ENCODE data around the gene XIRP2. TPM values are rescaled to one million over a fixed set of nuclear protein-coding genes. Genes with fewer than 3 reads are reported as not detected.

XIRP2 gene
- total RNA-seq, 2 experiments from 2014 or later, result not detected

DNA sequence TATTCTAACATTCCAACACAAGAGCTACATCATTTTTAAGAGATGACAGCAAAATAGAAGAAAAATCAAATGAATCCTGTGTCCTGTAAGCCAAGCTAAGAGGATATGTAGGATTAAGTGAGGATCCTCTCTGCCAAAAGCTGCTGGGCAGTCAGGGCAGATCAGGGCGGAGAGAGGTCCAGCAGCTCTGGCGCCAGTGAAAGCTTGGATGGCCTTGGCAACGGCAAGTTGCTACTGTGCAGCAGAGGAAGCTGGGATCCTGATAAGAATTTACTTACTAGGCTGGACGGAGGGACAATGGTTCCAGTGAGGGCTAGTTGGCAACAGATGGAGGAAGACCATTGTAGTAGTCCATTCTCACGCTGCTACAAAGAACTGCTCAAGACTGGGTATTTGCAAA is 391.5 kb downstream of the XIRP2 start:
- H3K27ac Mint-ChIP-seq, result no peak overlapping the region
- peaks cover 7% of the 10 kb centered on the region for H3K27me3 Mint-ChIP-seq
- no peaks in the 10 kb centered on the region for H3K4me1 Mint-ChIP-seq

DNA sequence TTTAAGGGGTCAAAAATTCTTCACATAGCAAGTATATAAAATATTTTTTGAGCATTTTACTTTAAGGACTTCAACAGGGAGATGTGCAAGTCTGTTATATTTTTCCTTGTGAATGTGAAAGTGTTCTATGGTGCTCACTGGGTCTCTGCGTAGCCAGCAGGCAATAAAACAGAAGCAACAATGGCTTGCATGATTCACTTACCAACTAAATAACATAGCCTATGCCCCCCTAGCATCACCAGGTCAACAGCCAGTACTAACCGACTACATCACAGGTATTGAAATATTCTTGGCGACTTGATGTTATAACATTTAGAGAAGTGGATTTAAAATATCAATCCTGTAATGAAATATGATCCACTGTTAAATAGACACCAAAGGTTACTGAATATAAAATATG is 398.9 kb downstream of the XIRP2 start:
- Mint-ChIP-seq H3K4me1 (no peaks in the 10 kb centered on the region), H3K9me3 (no peaks in the 10 kb centered on the region), H3K4me3 (no peak overlapping the region), H3K27me3 (peaks cover 27% of the 10 kb centered on the region), H3K27ac (no peak overlapping the region), H3K36me3 (no peaks in the 10 kb centered on the region)
- no peak for DNase-seq

More for the DNA sequence above, 391.5 kb downstream of the XIRP2 start:
- no peak for DNase-seq
- Mint-ChIP-seq H3K36me3 (no peaks in the 10 kb centered on the region), H3K4me3 (no peak overlapping the region), H3K9me3 (no peaks in the 10 kb centered on the region)

DNA sequence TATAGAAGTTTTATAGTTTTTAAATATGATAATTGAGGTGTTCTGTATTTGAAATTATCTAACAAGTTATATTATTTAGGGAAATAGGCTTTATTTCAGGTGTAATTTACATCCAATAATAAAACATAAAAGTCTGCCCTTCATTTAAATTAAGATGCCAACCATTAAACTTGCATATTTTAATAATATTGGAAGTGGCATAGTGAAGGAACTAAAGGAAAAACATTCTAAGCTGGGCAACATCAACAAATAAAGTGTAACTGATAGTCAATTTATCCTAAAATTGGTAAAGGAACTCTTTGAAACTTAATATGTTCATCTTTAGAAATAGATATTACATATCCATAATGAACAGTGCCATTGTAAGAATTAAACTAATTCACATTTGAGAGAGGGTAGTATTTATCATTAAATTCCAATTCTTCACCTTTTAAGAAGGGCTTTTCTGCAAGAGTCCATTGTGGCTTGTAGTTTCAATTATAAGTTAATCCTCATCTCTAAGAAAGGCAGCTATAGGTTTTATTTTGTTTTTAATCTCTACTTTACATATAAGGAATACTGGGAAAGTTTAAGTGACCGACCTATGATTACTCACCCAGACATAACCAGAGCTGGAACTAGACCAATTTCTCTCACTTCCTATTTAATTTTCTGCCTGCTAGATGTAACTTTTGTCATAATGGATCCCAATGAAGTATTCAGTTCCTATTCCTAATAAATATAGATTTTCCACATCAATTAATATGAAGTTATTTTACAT is 401.6 kb downstream of the XIRP2 start:
- Mint-ChIP-seq H3K4me3 (no peak overlapping the region), H3K27ac (no peak overlapping the region)

DNA sequence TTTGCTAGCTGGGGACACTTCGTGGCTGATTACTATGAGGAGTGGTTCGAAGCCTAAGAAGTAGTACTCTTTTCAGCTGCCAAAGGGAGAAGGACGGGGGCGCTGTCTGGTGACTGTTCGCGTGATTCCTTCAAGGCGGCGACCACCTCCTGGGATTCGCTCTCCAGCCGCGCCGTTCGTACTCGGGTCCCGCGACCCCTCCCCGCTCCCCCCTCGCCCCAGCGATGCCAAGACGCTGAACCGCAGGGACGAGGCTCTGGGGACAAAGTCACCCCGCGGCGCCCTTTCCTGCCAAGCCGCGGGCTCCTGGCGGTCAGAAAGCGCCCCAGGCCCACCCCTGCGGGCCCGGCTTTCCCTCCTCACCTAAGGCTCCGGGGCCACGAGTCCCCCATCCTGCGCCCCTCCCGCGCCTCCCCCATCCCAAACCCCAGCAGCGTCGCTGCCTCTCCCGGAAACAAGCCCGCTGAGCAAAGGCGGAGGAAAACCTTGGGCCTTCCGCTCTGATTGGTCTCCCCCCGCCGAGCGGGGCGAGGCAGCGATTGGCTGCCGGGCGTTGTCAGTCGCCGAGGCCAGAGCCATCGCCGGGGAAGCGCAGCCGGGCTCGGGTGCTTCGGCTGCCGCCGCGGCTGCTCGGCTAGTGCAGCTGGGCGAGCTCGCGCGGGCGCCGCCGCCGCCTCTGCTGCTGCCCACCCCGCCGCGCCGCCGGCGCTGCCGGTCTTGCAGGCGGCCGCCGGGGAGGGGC is 404.3 kb downstream of the XIRP2 start, which contains the start of gene B3GALT1:
Gene B3GALT1, plus strand, starts transcription at position 572 of the 742 bp plus-strand sequence.
- Mint-ChIP-seq H3K27ac (no peak within 1 kb of the TSS), H3K9me3 (no peaks in the 10 kb centered on the region), H3K27me3 (peaks cover 55% of the 10 kb centered on the region), H3K4me1 (peaks cover 11% of the 10 kb centered on the region), H3K4me3 (peak within 1 kb of the TSS; percentile 67), H3K36me3 (no peaks in the 10 kb centered on the region)
- peak; percentile 78 for DNase-seq

More for the DNA sequence above, 401.6 kb downstream of the XIRP2 start:
- no peaks in the 10 kb centered on the region for H3K36me3 Mint-ChIP-seq
- H3K4me1 Mint-ChIP-seq, result peaks cover 11% of the 10 kb centered on the region
- no peak for DNase-seq
- H3K27me3 Mint-ChIP-seq, result peaks cover 38% of the 10 kb centered on the region
- H3K9me3 Mint-ChIP-seq, result no peaks in the 10 kb centered on the region

DNA sequence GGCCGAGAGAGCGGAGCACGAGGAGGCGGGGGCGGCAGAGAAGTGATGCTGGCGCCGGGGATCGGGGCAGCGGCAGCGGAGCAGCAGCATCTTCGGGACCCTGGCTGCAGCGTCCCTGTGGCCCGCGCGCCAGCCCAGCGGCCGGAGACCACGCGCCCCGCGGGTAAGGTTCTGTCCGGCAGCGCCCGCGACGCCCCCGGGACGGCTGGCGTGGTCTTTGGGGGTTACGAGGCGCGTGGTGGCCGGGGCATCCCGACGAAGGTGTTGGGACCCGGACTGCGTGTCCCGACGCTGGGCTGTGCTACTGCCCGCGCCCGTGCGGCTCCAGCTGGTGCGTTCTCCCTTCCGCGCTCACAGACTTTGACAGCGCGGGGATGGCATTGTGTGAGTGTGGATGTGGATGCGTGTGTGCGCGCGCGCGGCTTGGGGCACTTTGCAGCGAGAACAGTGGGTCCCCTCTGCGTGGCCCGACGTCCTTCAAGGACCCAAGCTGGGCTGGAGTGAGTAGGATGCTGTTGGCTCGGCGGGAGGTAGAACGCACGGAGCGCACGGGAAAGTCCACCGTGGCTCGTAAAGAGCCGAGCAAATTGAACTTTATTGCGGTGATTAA is 405.0 kb downstream of the XIRP2 start:
- no peak overlapping the region for H3K27ac Mint-ChIP-seq
- no peaks in the 10 kb centered on the region for H3K36me3 Mint-ChIP-seq
- peaks cover 61% of the 10 kb centered on the region for H3K27me3 Mint-ChIP-seq
- peak overlapping the region; percentile 67 for H3K4me3 Mint-ChIP-seq
- DNase-seq, result peak; percentile 8
- H3K4me1 Mint-ChIP-seq, result peaks cover 11% of the 10 kb centered on the region
- no peaks in the 10 kb centered on the region for H3K9me3 Mint-ChIP-seq

DNA sequence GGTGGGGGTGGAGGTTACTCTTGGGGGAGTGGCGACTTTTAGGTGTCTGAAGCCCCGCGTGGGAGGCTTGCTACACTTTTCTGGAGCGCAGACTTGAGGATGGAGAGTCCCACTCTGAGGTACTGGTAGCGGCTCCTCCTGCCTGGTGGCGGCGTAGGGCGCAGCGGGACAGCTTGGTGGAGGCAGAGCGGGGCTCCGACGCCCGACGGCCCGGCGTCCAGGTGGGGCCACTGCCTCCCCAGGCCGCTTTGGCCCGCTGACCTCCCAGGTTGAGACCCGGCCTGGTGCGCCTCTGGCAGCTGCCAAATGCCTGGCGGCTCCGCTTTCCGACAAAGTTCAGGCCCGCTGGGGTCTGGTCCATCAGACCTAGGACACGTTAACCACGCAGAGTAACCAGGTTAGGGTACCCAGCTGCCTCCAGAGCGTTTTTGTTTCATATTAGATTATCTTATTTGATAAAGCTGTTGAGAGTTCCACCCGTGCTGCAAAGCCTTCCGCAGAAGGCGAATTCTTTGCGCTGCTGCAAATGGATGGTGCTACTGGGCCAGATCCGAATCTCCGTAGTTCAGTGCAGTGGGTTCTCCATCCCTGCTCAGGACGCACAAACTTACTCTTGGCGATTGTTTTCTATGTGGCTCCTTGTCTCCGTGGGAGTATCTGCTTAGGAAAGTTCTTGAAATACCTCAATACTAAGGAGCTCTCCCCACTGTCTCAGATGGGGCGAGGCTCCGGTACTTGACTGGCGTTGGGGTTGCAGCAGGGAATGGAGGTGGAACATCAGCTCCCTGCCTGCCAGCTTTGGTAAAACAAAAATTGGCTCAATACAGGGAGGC is 405.9 kb downstream of the XIRP2 start:
- Mint-ChIP-seq H3K4me1 (peaks cover 11% of the 10 kb centered on the region), H3K27me3 (peaks cover 67% of the 10 kb centered on the region), H3K27ac (no peak overlapping the region), H3K4me3 (peak overlapping the region; percentile 67), H3K36me3 (no peaks in the 10 kb centered on the region), H3K9me3 (no peaks in the 10 kb centered on the region)
- DNase-seq, result no peak

DNA sequence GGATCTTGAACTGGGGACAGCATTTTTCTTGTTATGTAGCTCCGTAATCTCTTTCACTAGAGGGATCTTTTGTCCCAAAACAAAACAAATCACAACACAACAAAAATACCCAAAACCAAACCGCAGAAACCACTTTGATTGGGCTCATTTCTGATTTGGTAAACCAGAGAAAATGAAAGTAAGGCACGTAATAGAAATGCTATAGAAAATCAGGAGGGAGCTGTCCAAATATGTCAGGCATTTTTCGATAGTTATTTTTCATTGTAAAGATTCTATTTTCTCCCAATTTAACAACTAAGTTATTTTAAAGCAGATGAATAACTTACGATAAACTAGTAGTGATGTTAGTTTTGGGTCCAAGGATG is 406.5 kb downstream of the XIRP2 start:
- H3K9me3 Mint-ChIP-seq, result no peaks in the 10 kb centered on the region
- DNase-seq, result no peak
- H3K4me1 Mint-ChIP-seq, result peaks cover 11% of the 10 kb centered on the region
- peak overlapping the region; percentile 47 for H3K4me3 Mint-ChIP-seq
- no peaks in the 10 kb centered on the region for H3K36me3 Mint-ChIP-seq
- peaks cover 67% of the 10 kb centered on the region for H3K27me3 Mint-ChIP-seq
- no peak overlapping the region for H3K27ac Mint-ChIP-seq

DNA sequence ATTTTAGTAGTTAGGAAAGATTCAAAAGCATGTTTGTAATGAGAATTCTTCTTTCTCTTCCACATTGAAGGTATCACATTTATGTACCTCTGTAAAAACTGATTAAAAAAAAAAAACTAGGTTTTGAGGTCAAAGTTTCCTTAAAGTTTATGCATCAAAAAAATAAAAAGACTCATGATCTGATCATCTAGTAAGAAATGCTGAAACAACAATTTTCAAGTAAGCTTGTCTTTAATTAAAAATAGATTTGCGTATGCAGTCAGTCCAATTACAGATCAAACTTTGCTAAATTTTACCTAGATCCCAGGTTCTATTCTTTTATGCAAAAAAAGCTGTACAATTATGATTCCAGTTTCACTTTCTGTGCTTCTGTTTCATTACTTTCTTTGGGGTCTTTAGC is 409.0 kb downstream of the XIRP2 start:
- no peaks in the 10 kb centered on the region for H3K9me3 Mint-ChIP-seq
- H3K4me3 Mint-ChIP-seq, result no peak overlapping the region
- DNase-seq, result no peak
- H3K4me1 Mint-ChIP-seq, result peaks cover 11% of the 10 kb centered on the region
- H3K27me3 Mint-ChIP-seq, result peaks cover 52% of the 10 kb centered on the region
- no peaks in the 10 kb centered on the region for H3K36me3 Mint-ChIP-seq
- no peak overlapping the region for H3K27ac Mint-ChIP-seq

DNA sequence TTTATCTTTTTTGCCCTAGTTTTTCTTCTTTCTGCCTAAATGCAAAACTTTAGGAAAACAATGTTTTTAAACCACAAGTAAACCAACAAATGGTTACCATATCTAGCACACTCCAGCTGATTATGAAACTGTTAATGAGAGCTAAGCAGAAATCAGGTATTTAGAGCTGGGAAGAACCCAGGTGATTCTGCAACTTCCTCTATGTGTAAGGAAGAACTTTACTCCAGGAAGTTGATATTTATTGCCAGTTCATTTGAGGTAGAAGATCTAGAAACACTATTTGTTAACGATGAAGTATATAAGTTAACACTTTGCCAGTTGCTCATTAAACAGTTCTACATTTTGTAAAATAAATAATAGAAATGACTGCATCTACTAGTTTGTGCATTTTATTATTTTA is 409.7 kb downstream of the XIRP2 start:
- Mint-ChIP-seq H3K4me3 (no peak overlapping the region), H3K27ac (no peak overlapping the region), H3K36me3 (no peaks in the 10 kb centered on the region), H3K4me1 (peaks cover 11% of the 10 kb centered on the region), H3K27me3 (peaks cover 50% of the 10 kb centered on the region), H3K9me3 (no peaks in the 10 kb centered on the region)
- DNase-seq, result no peak

All from activated naive CD8-positive, alpha-beta T cell treated with anti-CD3 and anti-CD28 coated beads for 36 hours (primary cell).